NCI-H146 (cell line): Measurements from ENCODE around the gene PTCHD4.
"Not testable (repeated sequence)": the region's sequence is repeated elsewhere in the genome, so short reads cannot be mapped to it uniquely, and the experiment has no call there.

Source experiments
- DNase-seq: peaks from one replicate; lab custom pipeline; 2025; lab: John Stamatoyannopoulos, UW

PTCHD4 gene

DNA sequence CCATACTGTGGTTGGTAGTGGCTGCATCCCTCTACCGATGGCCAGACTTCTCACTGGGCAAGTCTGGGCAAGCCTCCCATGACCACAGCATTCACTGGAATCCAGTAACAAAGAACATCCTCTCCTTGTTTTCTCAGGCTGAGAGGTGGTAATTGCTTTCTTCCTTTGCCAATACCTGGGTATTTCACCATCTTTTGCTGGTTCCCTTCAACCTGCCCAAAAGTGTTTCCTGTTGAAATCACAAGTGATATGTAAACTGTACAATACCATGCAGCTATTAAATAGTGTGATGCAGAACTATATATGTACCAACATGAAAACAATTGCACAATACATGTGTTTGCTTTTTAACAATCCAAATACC lies at the start of gene PTCHD4:
Gene PTCHD4 (minus strand): TSS at position 55 of the 364 bp plus-strand sequence. CDS start 42,240 bp downstream, outside the sequence.
- peak; percentile 98 for DNase-seq

DNA sequence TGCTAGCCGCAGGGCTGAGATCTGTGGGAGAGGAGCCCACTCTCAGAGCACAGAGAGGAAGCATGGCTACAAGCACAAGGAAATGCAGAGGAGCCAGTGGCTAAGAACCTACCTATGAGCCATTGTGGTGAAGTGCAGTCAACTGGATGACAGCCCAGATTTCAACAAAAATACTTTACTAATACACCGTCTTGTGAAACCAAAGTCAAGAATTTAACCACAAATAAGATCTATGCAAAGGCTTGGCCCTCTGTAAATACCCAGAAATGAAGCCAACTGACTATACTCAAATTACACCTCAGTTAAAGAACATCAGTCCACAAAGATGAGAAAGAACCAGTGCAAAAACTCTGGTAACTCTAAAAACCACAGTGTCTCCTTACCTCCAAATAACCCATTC lies 40.1 kb upstream of the PTCHD4 start:
- no peak for DNase-seq

DNA sequence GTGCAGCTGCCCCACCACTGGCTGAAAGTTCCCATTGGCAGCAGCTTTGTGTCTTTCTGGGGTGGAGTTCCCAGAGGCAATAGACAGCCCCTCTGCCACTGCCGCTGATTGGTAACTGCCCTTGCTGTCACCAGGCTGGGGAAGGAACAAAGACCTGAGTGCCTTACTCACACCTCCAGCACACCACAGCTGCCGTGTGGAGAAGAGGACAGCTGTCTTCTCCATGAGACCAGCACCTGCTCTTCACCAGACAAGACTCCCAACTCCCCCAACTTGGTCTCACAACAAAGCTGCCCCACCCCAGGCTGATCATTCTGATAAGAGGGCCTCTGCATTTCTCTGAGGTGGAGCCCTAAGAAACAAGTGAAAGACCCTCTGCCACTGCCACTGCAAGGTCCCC lies 39.7 kb upstream of the PTCHD4 start:
- DNase-seq: no peak

DNA sequence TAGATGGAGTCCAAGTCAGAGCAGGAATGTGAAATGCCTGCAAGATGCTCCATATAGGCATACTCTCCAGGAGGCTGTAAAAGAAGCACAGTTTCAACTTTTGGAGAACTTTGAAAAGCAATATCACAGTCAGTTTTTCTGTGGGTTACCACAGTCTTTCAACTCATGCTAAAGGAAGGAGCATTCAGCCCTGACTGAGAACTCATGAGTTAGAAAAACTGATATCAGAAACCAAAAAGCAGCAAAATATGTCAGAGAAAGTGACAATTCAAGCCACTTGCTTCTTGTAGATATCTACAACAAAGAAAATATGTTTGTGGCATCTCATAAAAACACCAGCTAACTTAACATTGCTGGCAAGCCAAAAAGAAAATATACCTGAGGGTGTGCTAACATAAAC lies 36.1 kb upstream of the PTCHD4 start:
- DNase-seq: no peak

DNA sequence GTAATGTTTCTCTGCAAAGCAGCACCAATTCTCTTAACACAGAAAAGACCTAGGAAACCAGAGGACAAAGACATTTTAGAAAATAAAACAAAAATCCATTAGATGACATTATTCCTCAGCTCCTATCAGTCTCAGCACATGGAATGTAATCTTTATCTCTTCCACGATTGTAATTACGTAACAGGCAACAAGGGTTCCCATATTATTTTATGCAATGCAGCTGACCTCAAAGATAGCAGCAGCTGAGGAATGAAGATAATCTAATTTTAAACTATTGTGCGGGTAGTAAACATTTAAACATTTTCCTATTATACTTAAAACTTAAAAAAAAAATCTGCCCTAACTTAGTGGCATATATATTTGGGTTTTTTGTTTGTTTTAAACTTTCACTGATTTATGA lies 33.0 kb upstream of the PTCHD4 start:
- DNase-seq: no peak

DNA sequence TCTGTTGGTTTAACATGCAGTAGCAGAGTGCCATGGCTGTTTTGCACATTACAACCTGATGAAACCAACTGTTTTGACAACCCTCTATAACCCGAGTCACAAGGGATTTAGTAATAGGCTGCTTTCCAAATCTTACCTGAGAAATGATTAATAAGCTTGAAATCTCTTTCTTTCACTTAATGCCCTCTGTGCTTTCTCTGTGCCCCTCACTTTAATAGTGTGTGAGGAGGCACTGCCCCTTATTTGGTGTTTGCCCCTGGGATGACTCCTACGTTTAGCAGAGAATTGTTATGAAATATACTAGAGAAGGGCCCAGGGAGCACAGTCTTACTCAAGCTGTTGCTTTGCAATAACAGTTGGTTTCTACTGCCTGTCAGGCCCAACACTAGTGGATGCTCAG lies 31.0 kb upstream of the PTCHD4 start:
- DNase-seq: no peak

DNA sequence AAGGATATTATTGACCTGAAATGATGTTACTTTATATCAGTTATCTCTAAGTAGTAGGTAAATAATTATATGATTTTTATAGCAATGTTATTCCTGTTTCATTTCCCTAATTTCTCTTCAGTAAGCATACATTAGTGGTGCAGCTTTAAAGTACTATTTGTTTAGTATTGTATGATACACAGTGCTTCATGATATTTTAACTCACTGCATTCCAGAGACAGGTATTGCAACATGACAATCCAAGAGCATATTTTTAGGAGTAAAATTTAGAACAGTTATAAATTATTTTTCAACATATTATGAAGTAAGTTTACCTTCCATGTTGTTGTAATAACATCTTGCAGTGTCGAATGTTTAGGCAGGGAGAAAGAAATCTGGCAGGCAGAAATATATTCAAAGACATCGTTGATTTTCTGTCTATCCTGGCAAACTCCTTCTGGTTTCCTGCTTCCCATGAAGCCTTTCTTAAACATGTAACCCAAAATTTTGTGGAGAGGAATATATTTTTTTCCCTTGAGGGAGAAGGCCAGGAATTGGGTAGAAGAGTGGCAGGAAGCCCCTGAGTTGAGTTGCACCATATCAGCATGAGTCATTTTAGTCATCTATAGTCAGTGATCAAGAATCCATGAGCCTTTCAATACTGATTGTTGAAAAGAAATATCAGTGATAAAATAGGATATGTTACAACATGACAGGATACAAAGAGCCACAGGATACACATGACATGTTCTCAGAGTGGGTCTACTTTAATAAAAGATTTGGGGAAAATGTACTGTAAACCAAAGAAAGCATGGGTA lies 29.0 kb upstream of the PTCHD4 start:
- no peak for DNase-seq

DNA sequence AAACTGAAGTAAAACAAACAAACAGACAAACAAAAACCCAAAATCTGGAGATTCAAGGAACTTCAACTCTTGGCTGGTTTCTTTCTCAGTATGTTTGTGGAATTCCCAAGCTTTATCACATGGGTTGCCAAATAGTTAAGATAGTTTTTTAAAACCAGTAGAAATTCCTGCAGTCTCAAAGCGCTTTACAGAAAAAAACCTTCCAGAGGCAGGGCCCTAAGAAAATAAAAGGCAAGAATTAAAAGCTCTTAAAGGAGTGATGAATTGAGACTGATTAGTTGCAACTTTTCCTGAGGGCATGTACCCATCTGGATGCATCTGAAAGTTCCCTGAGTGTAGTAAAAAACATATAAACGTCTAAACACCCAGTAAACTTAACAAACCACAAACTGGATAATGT lies 25.9 kb upstream of the PTCHD4 start:
- no peak for DNase-seq

DNA sequence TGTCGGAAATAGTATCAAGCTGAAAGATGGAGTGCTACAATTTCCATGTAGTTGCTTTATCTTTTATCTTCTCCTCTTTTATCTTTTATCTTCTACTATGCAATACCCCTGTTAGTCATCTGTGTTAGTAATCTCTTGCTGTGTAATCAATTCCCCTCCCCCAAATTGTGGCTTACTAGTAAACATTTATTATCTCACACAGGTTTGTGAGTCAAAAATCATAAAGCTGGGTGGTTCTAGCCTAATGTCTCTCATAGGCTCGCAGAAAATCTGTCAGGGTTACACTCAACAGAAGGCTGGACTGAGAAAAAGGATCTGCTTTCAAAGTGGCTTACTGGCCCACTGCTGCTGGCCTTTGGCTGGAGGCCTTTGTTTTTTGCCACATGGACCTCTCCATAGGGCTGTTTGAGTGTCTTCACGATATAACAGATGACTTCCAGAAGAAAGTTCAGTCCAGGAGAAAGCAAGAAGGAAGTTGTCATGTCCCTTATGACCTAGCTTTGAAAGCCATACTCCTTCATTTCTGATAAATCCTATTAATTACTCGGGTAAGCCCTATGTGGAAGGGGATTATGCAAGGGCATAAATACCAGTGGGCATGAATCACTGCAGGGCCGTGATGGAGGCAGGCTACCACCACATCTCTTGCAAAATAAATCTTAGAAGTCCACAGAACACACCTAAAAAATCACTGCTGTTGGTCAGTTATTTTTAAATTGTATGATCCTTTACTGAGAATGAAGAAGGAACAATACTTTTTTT lies 24.5 kb upstream of the PTCHD4 start:
- no peak for DNase-seq

DNA sequence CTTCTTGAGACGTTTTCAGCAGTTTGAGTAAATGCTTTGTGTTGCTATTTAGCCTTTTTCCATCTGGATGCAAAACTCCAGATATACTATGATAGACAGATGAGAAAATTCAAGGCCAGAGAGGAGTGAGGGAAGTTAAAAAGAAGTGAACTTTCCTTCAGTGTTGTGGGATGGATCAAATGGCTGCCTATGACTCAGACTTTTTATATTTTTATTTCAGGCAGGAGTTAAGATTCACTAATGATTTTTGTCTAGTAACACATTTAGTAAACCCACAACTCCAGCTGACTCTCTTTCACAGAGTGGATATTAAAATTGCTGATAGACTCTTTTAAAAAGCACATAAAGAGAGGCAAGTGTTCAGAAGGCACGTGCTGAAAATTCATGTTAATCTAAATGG lies 23.2 kb upstream of the PTCHD4 start:
- no peak for DNase-seq

DNA sequence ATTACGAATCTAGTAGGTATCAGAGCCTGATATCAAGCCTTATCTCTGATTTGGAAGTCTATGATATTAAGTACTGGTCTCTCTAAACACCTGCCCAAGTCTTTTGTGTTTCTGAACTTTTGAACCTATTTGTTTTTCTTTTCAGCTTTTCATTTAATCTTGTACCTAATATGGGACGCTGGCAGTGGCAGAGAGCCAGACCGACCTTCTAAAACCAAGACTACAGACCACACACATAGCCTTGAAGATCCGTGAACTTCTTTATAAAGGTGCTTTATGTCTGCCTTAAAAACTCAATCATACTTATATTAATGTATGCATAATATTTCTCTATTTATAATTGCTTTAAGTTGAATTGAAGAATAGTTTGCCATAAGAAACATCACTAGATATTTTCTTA lies 12.6 kb upstream of the PTCHD4 start:
- no peak for DNase-seq

DNA sequence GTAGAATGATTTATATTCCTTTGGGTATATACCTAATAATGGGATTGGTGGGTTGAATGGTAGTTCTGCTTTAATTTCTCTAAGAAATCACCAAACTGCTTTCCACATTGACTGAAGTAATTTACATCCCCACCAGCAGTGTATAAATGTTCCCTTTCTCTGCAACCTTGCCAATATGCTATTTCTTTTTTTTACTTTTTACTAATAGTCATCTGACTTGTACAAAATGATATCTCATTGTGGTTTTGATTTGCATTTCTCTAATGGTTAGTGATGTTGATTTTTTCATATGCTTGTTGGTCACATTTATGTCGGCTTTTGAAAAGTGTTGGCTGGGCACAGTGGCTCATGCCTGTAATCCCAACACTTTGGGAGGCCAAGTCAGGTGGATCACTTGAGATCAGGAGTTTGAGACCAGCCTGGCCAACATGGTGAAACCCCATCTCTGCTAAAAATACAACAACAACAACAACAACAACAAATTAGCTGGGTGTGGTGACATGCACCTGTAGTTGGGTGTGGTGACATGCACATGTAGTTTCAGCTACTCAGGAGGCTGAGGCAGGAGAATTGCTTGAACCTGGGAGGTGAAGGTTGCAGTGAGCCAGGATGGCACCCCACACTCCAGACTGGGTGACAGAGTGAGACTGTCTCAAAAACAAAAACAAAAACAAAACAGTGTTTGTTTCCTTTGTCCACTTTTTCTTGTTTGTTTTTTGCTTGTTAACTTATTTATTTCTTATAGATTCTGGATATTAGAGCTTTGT lies 11.2 kb upstream of the PTCHD4 start:
- not testable (repeated sequence) for DNase-seq

DNA sequence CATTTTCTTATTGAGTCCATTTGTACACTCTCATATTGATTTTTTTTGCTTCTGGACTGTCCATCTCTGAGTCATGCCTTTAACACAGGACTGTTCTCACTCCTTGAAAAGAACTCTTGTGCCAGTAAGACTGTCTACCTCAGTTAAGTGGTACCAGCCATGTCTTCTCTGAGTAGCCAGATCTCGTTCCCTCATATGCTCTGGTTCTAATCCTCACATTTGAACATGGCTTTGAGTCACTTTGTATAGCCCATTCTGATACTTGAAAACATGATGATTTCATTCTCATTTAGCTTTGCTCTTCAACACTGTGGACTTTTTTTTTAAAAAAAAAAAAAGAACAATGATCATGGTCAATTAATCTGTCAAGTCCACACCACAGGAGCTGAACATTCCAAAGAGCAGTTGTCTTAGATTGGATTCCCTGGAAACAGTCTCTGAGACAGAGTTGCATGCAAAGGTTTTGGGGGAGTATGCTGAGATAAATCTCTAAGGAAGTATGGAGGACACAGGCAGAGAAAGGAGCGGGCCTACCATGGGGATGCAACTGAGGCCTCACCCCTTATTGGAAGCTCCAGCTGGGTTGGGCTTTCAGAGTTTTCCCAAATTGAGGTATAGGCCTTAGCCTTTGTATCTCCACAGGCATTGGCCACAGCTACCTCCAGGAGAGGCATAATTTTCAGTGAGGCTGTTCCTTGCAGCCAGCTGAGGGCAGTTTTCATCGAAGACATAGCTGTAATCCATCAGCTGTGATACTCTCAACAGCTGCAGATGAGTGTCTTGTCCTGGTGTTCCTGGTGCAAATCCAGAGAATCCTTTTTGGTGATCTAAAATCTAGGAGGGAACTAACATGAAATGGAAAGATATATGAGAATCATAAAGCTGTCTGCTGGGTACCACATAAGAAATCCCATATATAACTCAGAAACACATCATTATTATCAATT lies 6.0 kb upstream of the PTCHD4 start:
- peak; percentile 56 for DNase-seq

DNA sequence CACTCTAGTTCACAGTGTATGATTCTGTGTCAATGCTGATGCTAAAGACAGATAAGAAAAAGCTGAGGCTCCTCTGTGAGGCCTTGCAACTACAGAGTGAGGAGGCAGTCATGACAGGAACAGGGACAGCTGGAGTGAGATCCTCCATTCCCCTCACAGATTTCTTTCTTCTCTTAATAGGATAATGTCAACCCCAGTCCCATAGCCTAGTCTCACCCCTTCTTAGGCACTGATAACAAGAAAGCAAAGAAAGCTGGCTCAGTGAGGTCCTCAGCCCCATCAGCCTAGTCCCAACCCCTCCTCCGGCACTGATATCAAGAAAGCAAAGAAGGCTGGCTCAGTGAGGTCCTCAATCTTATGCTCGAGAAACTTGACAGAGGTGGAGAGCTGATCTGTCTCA lies 2.1 kb upstream of the PTCHD4 start:
- peak; percentile 62 for DNase-seq

DNA sequence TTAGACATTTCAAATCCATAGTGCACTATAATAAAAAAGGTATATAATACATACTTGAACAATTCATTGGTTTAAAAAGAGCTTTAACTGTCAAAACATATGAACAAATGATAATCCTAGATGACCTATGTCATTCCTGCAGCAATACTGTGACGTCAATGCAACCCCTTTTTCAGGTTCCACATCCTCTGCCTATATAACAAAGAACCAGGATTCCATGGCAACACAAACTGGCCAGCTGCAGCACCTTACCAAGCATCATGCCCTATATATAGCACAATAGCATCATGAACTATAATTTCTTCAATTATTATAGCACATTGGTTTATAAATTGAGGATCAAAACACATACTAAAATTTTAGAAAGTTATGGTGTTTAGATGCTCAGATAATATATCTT lies 578 bp upstream of the PTCHD4 start:
- DNase-seq: peak; percentile 97

DNA sequence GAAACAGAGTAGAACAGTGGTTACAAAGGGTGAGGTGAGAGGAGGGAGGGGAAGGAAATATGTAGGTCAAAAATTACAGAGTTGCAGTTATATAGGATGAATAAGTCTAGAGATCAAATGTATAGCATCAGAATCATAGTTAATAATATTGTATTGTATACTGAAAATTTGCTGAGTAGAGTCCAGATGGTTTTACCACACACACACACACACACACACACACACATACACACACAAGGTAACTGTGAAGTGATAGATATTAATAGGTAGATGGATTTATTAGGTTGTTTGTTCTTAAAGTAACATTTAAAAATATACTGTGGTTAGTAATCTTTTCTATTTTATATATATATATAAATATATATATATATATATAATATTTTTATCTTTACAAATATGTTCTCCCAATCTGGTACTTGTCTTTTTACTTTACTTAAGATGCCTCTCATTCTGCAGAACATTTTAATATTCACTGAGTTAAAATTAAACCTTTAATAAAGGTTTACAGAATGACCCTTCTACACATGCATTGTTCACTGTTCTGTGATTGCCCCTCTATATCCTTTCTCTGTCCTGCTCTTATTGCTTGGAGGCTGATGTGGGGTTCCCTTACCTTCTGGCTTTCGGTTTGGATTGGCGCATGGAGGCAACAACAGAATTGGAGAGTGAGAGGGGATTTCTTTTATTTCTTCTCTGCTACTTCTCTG lies 408 bp downstream of the PTCHD4 start:
- peak; percentile 34 for DNase-seq

DNA sequence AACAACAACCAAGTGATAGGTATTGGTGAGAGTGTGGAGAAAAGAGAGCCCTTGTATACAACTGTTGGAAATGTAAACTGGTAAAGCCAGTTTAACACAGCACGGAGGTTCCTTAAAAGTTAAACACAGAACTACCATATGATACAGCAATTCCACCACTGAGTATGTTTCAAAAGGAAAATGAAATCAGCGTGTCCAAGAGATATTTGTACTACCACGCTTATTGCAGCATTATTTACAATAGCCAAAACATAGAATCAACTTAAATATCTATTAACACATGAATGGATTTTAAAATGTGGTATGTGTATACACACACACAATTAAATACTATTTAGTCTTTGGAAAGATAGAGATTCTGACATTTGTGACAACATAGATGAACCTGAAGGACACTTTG lies 1.1 kb downstream of the PTCHD4 start:
- peak; percentile 49 for DNase-seq

DNA sequence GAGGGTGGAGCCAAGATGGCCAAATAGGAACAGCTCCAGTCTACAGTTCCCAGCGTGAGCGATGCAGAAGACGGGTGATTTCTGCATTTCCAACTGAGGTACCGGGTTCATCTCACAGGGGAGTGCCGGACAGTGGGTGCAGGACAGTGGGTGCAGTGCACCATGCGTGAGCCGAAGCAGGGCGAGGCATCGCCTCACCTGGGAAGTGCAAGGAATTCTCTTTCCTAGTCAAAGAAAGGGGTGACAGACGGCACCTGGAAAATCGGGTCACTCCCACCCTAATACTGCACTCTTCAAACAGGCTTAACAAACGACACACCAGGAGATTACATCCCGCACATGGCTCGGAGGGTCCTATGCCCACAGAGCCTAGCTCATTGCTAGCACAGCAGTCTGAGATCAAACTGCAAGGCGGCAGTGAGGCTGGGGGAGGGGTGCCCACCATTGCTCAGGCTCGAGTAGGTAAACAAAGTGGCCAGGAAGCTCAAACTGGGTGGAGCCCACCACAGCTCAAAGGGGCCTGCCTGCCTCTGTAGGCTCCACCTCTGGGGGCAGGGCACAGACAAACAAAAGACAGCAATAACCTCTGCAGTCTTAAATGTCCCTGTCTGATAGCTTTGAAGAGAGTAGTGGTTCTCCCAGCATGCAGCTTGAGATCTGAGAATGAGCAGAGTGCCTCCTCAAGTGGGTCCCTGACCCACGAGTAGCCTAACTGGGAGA lies 8.4 kb downstream of the PTCHD4 start:
- not testable (repeated sequence) for DNase-seq

DNA sequence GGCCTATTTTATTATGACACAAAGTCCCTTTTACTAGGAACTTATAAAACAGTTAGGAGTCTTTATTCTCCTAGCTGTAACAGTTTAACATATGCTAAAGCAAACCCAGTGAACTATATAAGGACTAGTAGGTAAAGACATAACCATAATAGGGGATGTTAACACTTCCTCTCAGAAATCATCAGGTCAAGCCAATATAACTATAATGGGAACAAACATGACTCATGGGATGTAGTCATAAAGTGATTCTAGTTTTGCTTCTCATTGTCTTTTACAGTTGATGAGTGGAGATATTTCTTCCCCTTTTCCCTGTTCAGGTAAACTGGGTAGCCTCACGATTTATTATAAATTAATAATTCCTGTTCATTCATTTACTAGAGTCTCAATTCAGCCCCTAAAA lies 9.7 kb downstream of the PTCHD4 start:
- DNase-seq: peak; percentile 20

DNA sequence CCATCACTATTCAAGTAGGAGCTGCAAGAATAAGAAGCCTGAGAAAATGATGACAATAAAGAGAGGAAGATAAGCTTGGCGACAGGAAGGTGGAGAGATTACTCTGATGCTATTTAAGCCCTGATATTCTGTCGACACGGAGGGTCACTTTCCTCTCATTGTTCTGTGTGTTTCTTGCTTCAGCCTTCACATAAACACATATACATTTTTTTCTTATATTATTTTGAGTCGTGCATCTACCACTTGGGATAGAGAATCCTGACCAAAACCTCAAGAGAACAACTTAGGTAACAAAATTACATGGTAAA lies 10.5 kb downstream of the PTCHD4 start:
- DNase-seq: no peak
